HepG2 (cell line): ENCODE measurements around the gene LIME1. TPM values are rescaled to one million over a fixed set of nuclear protein-coding genes. Genes with fewer than 3 reads are reported as not detected.

Source experiments
- CBX2 ChIP-seq, 2 experiments: fragments of 200-600 bp in 1 of 2; sonication (generic); formaldehyde crosslinking in 1 of 2; IDR thresholded peaks; 2 replicates each; pipeline versions ENCODE4 v1.7.0 to v1.8.1; 2018 to 2022; ENCODE audit warnings: low read depth in 2 of 2, low read length in 1 of 2, mild to moderate bottlenecking in 1 of 2, missing genetic modification reagents in 1 of 2
- FOXO4 ChIP-seq: sonication (generic); formaldehyde crosslinking; conservative IDR thresholded peaks from 2 replicates; pipeline ENCODE4 v1.8.1; 2023; ENCODE audit warnings: missing genetic modification reagents
- HNF1A ChIP-seq, 2 experiments: sonication (generic) in 1 of 2; formaldehyde crosslinking in 1 of 2; IDR thresholded peaks; 2 replicates each; pipeline versions ENCODE4 v1.4.0 to v1.6.1; 2016 to 2020; ENCODE audit warnings: borderline replicate concordance in 1 of 2, low read depth in 1 of 2, mild to moderate bottlenecking in 1 of 2, missing genetic modification reagents in 1 of 2
- HNRNPLL ChIP-seq: fragments of 200-400 bp; formaldehyde crosslinking; IDR thresholded peaks from 2 replicates; pipeline ENCODE4 v1.6.1; 2017; ENCODE audit warnings: mild to moderate bottlenecking, low read depth, low read length; ENCODE audit not compliant: poor library complexity, severe bottlenecking
- HOXA7 ChIP-seq: sonication (generic); formaldehyde crosslinking; IDR thresholded peaks from 2 replicates; pipeline ENCODE4 v1.8.1; 2022; ENCODE audit warnings: mild to moderate bottlenecking, missing genetic modification reagents, moderate library complexity
- IRF9 ChIP-seq: sonication (generic); formaldehyde crosslinking; IDR thresholded peaks from 2 replicates; pipeline ENCODE4 v1.8.0; 2022; ENCODE audit warnings: missing genetic modification reagents, mild to moderate bottlenecking, borderline replicate concordance
- PRMT3 ChIP-seq: sonication (generic); formaldehyde crosslinking; IDR thresholded peaks from 2 replicates; pipeline ENCODE4 v1.8.1; 2022; ENCODE audit warnings: low read depth, mild to moderate bottlenecking, moderate library complexity, missing genetic modification reagents, borderline replicate concordance
- ZNF142 ChIP-seq: sonication (generic); formaldehyde crosslinking; IDR thresholded peaks from 2 replicates; pipeline ENCODE4 v1.4.0; 2020; ENCODE audit warnings: missing genetic modification reagents
- ZNF264 ChIP-seq: sonication (generic); formaldehyde crosslinking; IDR thresholded peaks from 2 replicates; pipeline ENCODE4 v1.4.0; 2020; ENCODE audit warnings: missing genetic modification reagents
- ZNF570 ChIP-seq: sonication (generic); formaldehyde crosslinking; IDR thresholded peaks from 2 replicates; pipeline ENCODE4 v1.4.0; 2020; ENCODE audit warnings: mild to moderate bottlenecking, missing genetic modification reagents, borderline replicate concordance
- ZNF740 ChIP-seq: sonication (generic); formaldehyde crosslinking; IDR thresholded peaks from 2 replicates; pipeline ENCODE4 v1.4.0; 2020; ENCODE audit warnings: missing genetic modification reagents
- ZNF772 ChIP-seq: sonication (generic); formaldehyde crosslinking; IDR thresholded peaks from 2 replicates; pipeline ENCODE4 v1.5.0; 2020; ENCODE audit warnings: mild to moderate bottlenecking, missing genetic modification reagents
- ZNF850 ChIP-seq: sonication (generic); formaldehyde crosslinking; conservative IDR thresholded peaks from 2 replicates; pipeline ENCODE4 v1.9.0; 2021; ENCODE audit warnings: mild to moderate bottlenecking, missing genetic modification reagents
- polyA plus RNA-seq, 8 experiments: library from polyadenylated mRNA; depleted of rRNA in 3 of 8; stranded (reverse) in 7 of 8; unstranded in 1 of 8; fragments of >200 nt; fragmentation: Illumina TruSeq in 4 of 8; extraction: Trizol in 4 of 8; gene quantifications; 2 replicates each; pipeline versions ENCODE4 v1.2.1 to v1.2.3, GENCODE V29; 2011 to 2016; ENCODE audit warnings: low read depth in 4 of 8, missing spikeins in 1 of 8, mixed read lengths in 1 of 8; ENCODE audit not compliant: insufficient read depth in 1 of 8
- total RNA-seq, 5 experiments: library from RNA; depleted of rRNA; stranded (reverse); fragments of >200 nt; fragmentation: Illumina TruSeq; extraction: Trizol; gene quantifications; 2 replicates each; pipeline ENCODE4 v1.2.3, GENCODE V29; 2016; ENCODE audit warnings: low read depth in 1 of 5

LIME1 gene
- total and polyA plus RNA-seq, 2 of the 13 experiments (the other 11 are each of a cell fraction or from before 2014, with no cell fraction given): 13.0 to 61.5 TPM

GRCh38 chr20:63707558-63708300, 28.7 kb upstream of the LIME1 start, which contains the start of the genes ARFRP1 and ZGPAT (continued):
- TF ChIP-seq ZNF740 (CRISPR knock-in tag) (no peak; the same call in 1 of the 2 replicates), ZNF264 (CRISPR knock-in tag) (peak; percentile 19; the same call in 1 of the 2 replicates), HNRNPLL (peak; percentile 72), ZNF570 (CRISPR knock-in tag) (no peak), ZNF142 (CRISPR knock-in tag) (peak; percentile 90), ZNF772 (CRISPR knock-in tag) (peak; percentile 73), IRF9 (CRISPR knock-in tag) (peak; percentile 74; the same call in 1 of the 2 replicates), PRMT3 (CRISPR knock-in tag) (0 out of 2 replicates have a peak, but pooled peaks have one; percentile 51), CBX2 (IDR thresholded peaks at IDR 0.05; ENCODE audit: low read depth, low read length) (no peak), CBX2 (CRISPR knock-in tag; IDR thresholded peaks at IDR 0.05; ENCODE audit: low read depth) (no peak), FOXO4 (CRISPR knock-in tag) (peak; percentile 98), ZNF850 (CRISPR knock-in tag) (no peak), HOXA7 (CRISPR knock-in tag) (no peak), HNF1A (IDR thresholded peaks at IDR 0.05; ENCODE audit: low read depth) (no peak), HNF1A (CRISPR knock-in tag; IDR thresholded peaks at IDR 0.05; ENCODE audit: borderline replicate concordance) (peak; percentile 88)
